Measurements from ENCODE around the gene STARD3. TPM values are rescaled to one million over a fixed set of nuclear protein-coding genes. Genes with fewer than 3 reads are reported as not detected.

STARD3 gene
- total RNA-seq, 1 donor from 2014 or later: 51.2 TPM

- no peaks in the 10 kb centered on the region for H3K9me3 Mint-ChIP-seq (ENCODE audit: unreplicated experiment)
- DNase-seq (ENCODE audit: low read depth): no peak
- H3K9ac ChIP-seq (ENCODE audit: low read length): no peak overlapping the region
- peaks cover 66% of the 10 kb centered on the region for H3K79me2 ChIP-seq (ENCODE audit: insufficient read depth, low read length)
- no peak overlapping the region for H3K4me3 ChIP-seq (ENCODE audit: insufficient read depth, low read depth, low read length)
- no peaks in the 10 kb centered on the region for H3K27me3 Mint-ChIP-seq (ENCODE audit: low read depth, unreplicated experiment)
- peaks cover 18% of the 10 kb centered on the region for H3K4me1 Mint-ChIP-seq (ENCODE audit: low read depth, unreplicated experiment)
- peak overlapping the region; percentile 17 for H3K4me3 Mint-ChIP-seq (ENCODE audit: unreplicated experiment)
- no peak overlapping the region for H3K4me2 ChIP-seq (ENCODE audit: low read length)
- no peaks in the 10 kb centered on the region for H3K9me3 ChIP-seq (ENCODE audit: insufficient read depth, low read depth, low read length)
- H4K20me1 ChIP-seq (ENCODE audit: insufficient read depth, low read length): peaks cover 70% of the 10 kb centered on the region
- peaks cover 22% of the 10 kb centered on the region for H3K4me1 ChIP-seq (ENCODE audit: insufficient read depth, low read length)
- no peaks in the 10 kb centered on the region for H3K27me3 ChIP-seq (ENCODE audit: insufficient read depth, low read length)
- no peak overlapping the region for H2AFZ ChIP-seq (ENCODE audit: low read depth, low read length)
- H3K36me3 Mint-ChIP-seq (ENCODE audit: low read depth, unreplicated experiment): peaks cover 6% of the 10 kb centered on the region
- FAIRE-seq: no peak
- no peak overlapping the region for H3K27ac ChIP-seq (ENCODE audit: low read depth, low read length)
- H3K36me3 ChIP-seq (ENCODE audit: insufficient read depth, low read length): peaks cover 4% of the 10 kb centered on the region
- H3K27ac Mint-ChIP-seq (ENCODE audit: unreplicated experiment): no peak overlapping the region
- TF ChIP-seq EZH2 (IDR thresholded peaks at IDR 0.05; ENCODE audit: insufficient read depth, low read length): no peak
- TF ChIP-seq, protein P1, sequence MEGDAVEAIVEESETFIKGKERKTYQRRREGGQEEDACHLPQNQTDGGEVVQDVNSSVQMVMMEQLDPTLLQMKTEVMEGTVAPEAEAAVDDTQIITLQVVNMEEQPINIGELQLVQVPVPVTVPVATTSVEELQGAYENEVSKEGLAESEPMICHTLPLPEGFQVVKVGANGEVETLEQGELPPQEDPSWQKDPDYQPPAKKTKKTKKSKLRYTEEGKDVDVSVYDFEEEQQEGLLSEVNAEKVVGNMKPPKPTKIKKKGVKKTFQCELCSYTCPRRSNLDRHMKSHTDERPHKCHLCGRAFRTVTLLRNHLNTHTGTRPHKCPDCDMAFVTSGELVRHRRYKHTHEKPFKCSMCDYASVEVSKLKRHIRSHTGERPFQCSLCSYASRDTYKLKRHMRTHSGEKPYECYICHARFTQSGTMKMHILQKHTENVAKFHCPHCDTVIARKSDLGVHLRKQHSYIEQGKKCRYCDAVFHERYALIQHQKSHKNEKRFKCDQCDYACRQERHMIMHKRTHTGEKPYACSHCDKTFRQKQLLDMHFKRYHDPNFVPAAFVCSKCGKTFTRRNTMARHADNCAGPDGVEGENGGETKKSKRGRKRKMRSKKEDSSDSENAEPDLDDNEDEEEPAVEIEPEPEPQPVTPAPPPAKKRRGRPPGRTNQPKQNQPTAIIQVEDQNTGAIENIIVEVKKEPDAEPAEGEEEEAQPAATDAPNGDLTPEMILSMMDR (IDR thresholded peaks at IDR 0.05; ENCODE audit: insufficient read depth, low read depth, low read length): no peak
Observed at GRCh38 chr17:39702901-39703893, 66.3 kb downstream of the STARD3 start.

DNA sequence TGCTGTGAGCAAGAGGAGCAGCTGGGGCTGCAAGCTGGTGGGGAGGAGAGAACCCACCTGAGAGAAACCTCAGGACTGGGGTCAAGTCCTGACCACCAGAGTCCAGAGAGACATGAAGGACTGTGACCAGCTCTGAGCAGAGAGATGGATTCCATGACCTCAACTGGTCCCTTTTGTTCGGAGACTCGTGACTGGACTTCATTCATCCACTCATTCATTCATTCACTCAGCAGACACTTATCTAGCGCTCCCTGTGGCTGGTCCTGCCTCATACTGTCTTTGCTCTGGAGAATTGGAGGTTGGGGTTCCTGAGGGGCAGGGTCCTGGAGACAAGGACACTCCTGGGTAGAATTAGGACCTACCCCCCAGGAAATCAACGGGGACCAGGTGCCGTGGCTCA, 67.0 kb downstream of the STARD3 start:
- DNase-seq (ENCODE audit: low read depth): no peak
- peaks cover 8% of the 10 kb centered on the region for H3K36me3 ChIP-seq (ENCODE audit: insufficient read depth, low read length)
- Mint-ChIP-seq H3K9me3 (ENCODE audit: unreplicated experiment) (no peaks in the 10 kb centered on the region), H3K27me3 (ENCODE audit: low read depth, unreplicated experiment) (no peaks in the 10 kb centered on the region), H3K27ac (ENCODE audit: unreplicated experiment) (no peak overlapping the region), H3K4me1 (ENCODE audit: low read depth, unreplicated experiment) (peaks cover 18% of the 10 kb centered on the region), H3K36me3 (ENCODE audit: low read depth, unreplicated experiment) (peaks cover 11% of the 10 kb centered on the region), H3K4me3 (ENCODE audit: unreplicated experiment) (no peak overlapping the region)
- peaks cover 22% of the 10 kb centered on the region for H3K4me1 ChIP-seq (ENCODE audit: insufficient read depth, low read length)
- H4K20me1 ChIP-seq (ENCODE audit: insufficient read depth, low read length): peaks cover 70% of the 10 kb centered on the region
- no peaks in the 10 kb centered on the region for H3K27me3 ChIP-seq (ENCODE audit: insufficient read depth, low read length)
- FAIRE-seq: no peak
- H3K4me3 ChIP-seq (ENCODE audit: insufficient read depth, low read depth, low read length): no peak overlapping the region
- TF ChIP-seq EZH2 (IDR thresholded peaks at IDR 0.05; ENCODE audit: insufficient read depth, low read length): no peak
- TF ChIP-seq, protein P1 (IDR thresholded peaks at IDR 0.05; ENCODE audit: insufficient read depth, low read depth, low read length): no peak
- H3K4me2 ChIP-seq (ENCODE audit: low read length): no peak overlapping the region
- peaks cover 66% of the 10 kb centered on the region for H3K79me2 ChIP-seq (ENCODE audit: insufficient read depth, low read length)
- H3K27ac ChIP-seq (ENCODE audit: low read depth, low read length): no peak overlapping the region
- H3K9ac ChIP-seq (ENCODE audit: low read length): no peak overlapping the region
- no peak overlapping the region for H2AFZ ChIP-seq (ENCODE audit: low read depth, low read length)
- no peaks in the 10 kb centered on the region for H3K9me3 ChIP-seq (ENCODE audit: insufficient read depth, low read depth, low read length)
